IMR-90 (cell line): ENCODE results near the gene CAGE1. TPM values are rescaled to one million over a fixed set of nuclear protein-coding genes. Genes with fewer than 3 reads are reported as not detected.

Source experiments
- ATAC-seq: fragments of 200-7000 bp; cut with Tn5 transposase; 2 replicates; pipeline ENCODE4 v1.9.1; 2020; ENCODE audit warnings: low read depth, mild to moderate bottlenecking, moderate library complexity
- BruUV-seq: library from RNA; stranded (reverse); fragments of 400-500 nt; replicated peaks from 2 replicates; lab custom pipeline; 2021; lab: Mats Ljungman, UMichigan
- CTCF ChIA-PET: fragments of 300-600 bp; formaldehyde crosslinking; extraction: SDS; loops from one replicate; lab custom pipeline; 2021; ENCODE audit warnings: antibody characterized with exemption; lab: Yijun Ruan, JAX
- POLR2A ChIA-PET: fragments of 300-600 bp; sonication (Branson Sonifier 250); formaldehyde crosslinking; loops from one replicate; lab custom pipeline; 2022; ENCODE audit warnings: antibody characterized with exemption; ENCODE audit not compliant: unreplicated experiment; lab: Charles Lee
- DNase-seq: peaks from one replicate; pipeline ENCODE4 v3.0.0; 2013
- H2AFZ ChIP-seq: replicated peaks from 2 replicates; pipeline ENCODE3; 2013; ENCODE audit warnings: low read length, mild to moderate bottlenecking; ENCODE audit not compliant: poor library complexity
- H2AK5ac ChIP-seq: 2 replicates; pipeline ENCODE4 v1.6.1; 2013; ENCODE audit warnings: low read depth, low read length, inconsistent platforms
- H2AK9ac ChIP-seq: replicated peaks from 2 replicates; pipeline ENCODE3; 2013; ENCODE audit warnings: mild to moderate bottlenecking, low read depth, low read length, moderate library complexity; ENCODE audit not compliant: poor library complexity
- H2BK120ac ChIP-seq: 2 replicates; pipeline ENCODE4 v1.6.1; 2013; ENCODE audit warnings: low read depth, low read length, inconsistent platforms
- H2BK15ac ChIP-seq: 3 replicates; pipeline ENCODE4 v1.6.1; 2013; ENCODE audit warnings: low read depth, low read length, inconsistent platforms
- H2BK20ac ChIP-seq: 2 replicates; pipeline ENCODE4 v1.6.1; 2013; ENCODE audit warnings: low read depth, mild to moderate bottlenecking, inconsistent platforms, low read length, moderate library complexity
- H2BK5ac ChIP-seq: 2 replicates; pipeline ENCODE4 v1.6.1; 2013; ENCODE audit warnings: mild to moderate bottlenecking, low read depth, low read length, inconsistent platforms; ENCODE audit not compliant: poor library complexity, severe bottlenecking
- H3K14ac ChIP-seq: replicated peaks from 2 replicates; pipeline ENCODE4 v1.6.1; 2013; ENCODE audit warnings: low read depth, low read length, inconsistent platforms
- H3K18ac ChIP-seq: 2 replicates; pipeline ENCODE4 v1.6.1; 2013; ENCODE audit warnings: low read depth, low read length, control low read depth
- H3K23ac ChIP-seq: 2 replicates; pipeline ENCODE4 v1.6.1; 2013; ENCODE audit warnings: low read depth, low read length, inconsistent platforms
- H3K27ac ChIP-seq: 2 replicates; pipeline ENCODE4 v1.5.1; 2013; ENCODE audit warnings: mild to moderate bottlenecking, control low read depth, low read length; ENCODE audit not compliant: insufficient read depth
- H3K27me3 ChIP-seq: 2 replicates; pipeline ENCODE4 v1.6.1; 2013; ENCODE audit warnings: low read length; ENCODE audit not compliant: control insufficient read depth, insufficient read depth
- H3K36me3 ChIP-seq: 2 replicates; pipeline ENCODE4 v1.6.1; 2013; ENCODE audit warnings: low read length, mixed read lengths; ENCODE audit not compliant: control insufficient read depth, insufficient read depth
- H3K4ac ChIP-seq: 2 replicates; pipeline ENCODE4 v1.6.1; 2013; ENCODE audit warnings: low read depth, low read length, inconsistent platforms
- H3K4me1 ChIP-seq: 2 replicates; pipeline ENCODE4 v1.6.1; 2013; ENCODE audit warnings: low read length, mixed read lengths; ENCODE audit not compliant: control insufficient read depth, insufficient read depth
- H3K4me2 ChIP-seq: 2 replicates; pipeline ENCODE4 v1.6.1; 2013; ENCODE audit warnings: low read depth, mild to moderate bottlenecking, control low read depth, low read length, moderate library complexity
- H3K4me3 ChIP-seq: 2 replicates; pipeline ENCODE4 v1.5.1; 2013; ENCODE audit warnings: low read depth, mild to moderate bottlenecking, control low read depth, low read length, moderate library complexity; ENCODE audit not compliant: insufficient read depth
- H3K56ac ChIP-seq: 2 replicates; pipeline ENCODE4 v1.6.1; 2013; ENCODE audit warnings: low read length, inconsistent platforms; ENCODE audit not compliant: insufficient read depth; ENCODE audit errors: extremely low read depth
- H3K79me1 ChIP-seq, 2 experiments: 2 replicates each; pipeline ENCODE4 v1.6.1; 2013; ENCODE audit warnings: low read length in 2 of 2, inconsistent platforms in 1 of 2, low read depth in 1 of 2
- H3K9ac ChIP-seq: 2 replicates; pipeline ENCODE4 v1.6.1; 2013; ENCODE audit warnings: low read depth, low read length, control low read depth
- H3K9me1 ChIP-seq: 2 replicates; pipeline ENCODE4 v1.6.1; 2013; ENCODE audit warnings: low read length, inconsistent platforms; ENCODE audit not compliant: insufficient read depth
- H3K9me3 ChIP-seq: 2 replicates; pipeline ENCODE4 v1.6.1; 2013; ENCODE audit warnings: low read length; ENCODE audit not compliant: control insufficient read depth, insufficient read depth
- H4K20me1 ChIP-seq: 2 replicates; pipeline ENCODE4 v1.6.1; 2013; ENCODE audit warnings: low read length, inconsistent platforms; ENCODE audit not compliant: insufficient read depth
- H4K5ac ChIP-seq: 2 replicates; pipeline ENCODE4 v1.6.1; 2013; ENCODE audit warnings: mild to moderate bottlenecking, low read depth, low read length, control low read depth
- H4K8ac ChIP-seq, 2 experiments: 2 replicates each; pipeline ENCODE4 v1.6.1; 2013; ENCODE audit warnings: low read depth in 2 of 2, low read length in 2 of 2, control low read depth in 1 of 2, inconsistent platforms in 1 of 2
- H4K91ac ChIP-seq: 2 replicates; pipeline ENCODE4 v1.6.1; 2013; ENCODE audit warnings: low read depth, low read length, inconsistent platforms; ENCODE audit not compliant: insufficient read depth
- BHLHE40 ChIP-seq: fragments of 150-350 bp; IDR thresholded peaks from 2 replicates; pipeline ENCODE4 v1.6.1; 2016; ENCODE audit warnings: mild to moderate bottlenecking, low read depth, low read length
- CEBPB ChIP-seq: IDR thresholded peaks from 2 replicates; pipeline ENCODE4 v1.6.1; 2012; ENCODE audit warnings: low read depth, low read length, improper control_type of control experiment
- CHD1 ChIP-seq: IDR thresholded peaks from 2 replicates; pipeline ENCODE4 v1.6.1; 2012; ENCODE audit warnings: low read depth, low read length, improper control_type of control experiment
- CTCF ChIP-seq: conservative IDR thresholded peaks from 2 replicates; pipeline ENCODE4 v1.5.1; 2012; ENCODE audit warnings: mild to moderate bottlenecking, low read depth, low read length, improper control_type of control experiment
- FOS ChIP-seq: fragments of 150-350 bp; IDR thresholded peaks from 2 replicates; pipeline ENCODE4 v1.6.1; 2016; ENCODE audit warnings: low read depth, low read length
- MAFK ChIP-seq: IDR thresholded peaks from 2 replicates; pipeline ENCODE4 v1.6.1; 2012; ENCODE audit warnings: low read depth, low read length, improper control_type of control experiment
- MXI1 ChIP-seq: IDR thresholded peaks from 2 replicates; pipeline ENCODE4 v1.6.1; 2012; ENCODE audit warnings: low read depth, mild to moderate bottlenecking, low read length, moderate library complexity, borderline replicate concordance
- NFE2L2 ChIP-seq: fragments of 150-350 bp; IDR thresholded peaks from 2 replicates; pipeline ENCODE4 v1.6.1; 2016; ENCODE audit warnings: low read depth, mild to moderate bottlenecking, low read length
- POLR2A ChIP-seq: IDR thresholded peaks from 2 replicates; pipeline ENCODE4 v1.6.1; 2012; ENCODE audit warnings: mild to moderate bottlenecking, low read depth, low read length
- RAD21 ChIP-seq: IDR thresholded peaks from 2 replicates; pipeline ENCODE4 v1.6.1; 2012; ENCODE audit warnings: low read length, improper control_type of control experiment
- RCOR1 ChIP-seq: IDR thresholded peaks from 2 replicates; pipeline ENCODE4 v1.6.1; 2012; ENCODE audit warnings: mild to moderate bottlenecking, low read length, improper control_type of control experiment; ENCODE audit not compliant: insufficient replicate concordance
- RFX5 ChIP-seq: IDR thresholded peaks from 2 replicates; pipeline ENCODE4 v1.8.0; 2012; ENCODE audit warnings: low read depth, mild to moderate bottlenecking, low read length, moderate library complexity
- USF2 ChIP-seq: fragments of 150-350 bp; IDR thresholded peaks from 2 replicates; pipeline ENCODE4 v1.6.1; 2017; ENCODE audit warnings: mild to moderate bottlenecking, antibody characterized with exemption, low read length, low read depth
- WGBS, 2 experiments: methylation state at CpG; one replicate each; pipeline versions ENCODE4 v1.1.5 to v1.1.7; 2013; ENCODE audit warnings: missing lambda C conversion rate in 2 of 2; ENCODE audit not compliant: insufficient read length in 1 of 2; ENCODE audit errors: extremely low coverage in 2 of 2; 5-methylcytosine and 5-hydroxymethylcytosine counted together
- dilution Hi-C: fragments of 300-500 bp; cut with HindIII; formaldehyde crosslinking; loops from one replicate; pipeline ENCODE4 v1.14.3; 2018; ENCODE audit warnings: low sequenced_read_pairs; ENCODE audit not compliant: unreplicated experiment
- in situ Hi-C: fragments of 300-500 bp; cut with MboI; formaldehyde crosslinking; loops from 3 replicates; pipeline ENCODE4 v1.14.3; 2019; ENCODE audit warnings: low sequenced_read_pairs, inconsistent platforms, mixed read lengths
- intact Hi-C: fragments of 100-400 bp; cut with micrococcal nuclease; formaldehyde crosslinking; loops from 2 replicates; pipeline ENCODE4 v1.10.0; 2022
- polyA plus RNA-seq, 3 experiments: library from polyadenylated mRNA; depleted of rRNA; stranded (reverse); fragments of >200 nt; gene quantifications; 2 replicates each; pipeline ENCODE4 v1.2.3, GENCODE V29; 2012; ENCODE audit warnings: low replicate concordance in 1 of 3
- total RNA-seq: library from RNA; depleted of rRNA; stranded (reverse); fragments of >200 nt; gene quantifications from 2 replicates; pipeline ENCODE4 v1.2.3, GENCODE V29; 2012

CAGE1 gene
- total and polyA plus RNA-seq, 2 of the 4 experiments (the other 2 are of a cell fraction), result not detected

GRCh38 chr6:7426447-7427169 lies 37.1 kb upstream of the CAGE1 start:
- no peak overlapping the region for H3K4ac ChIP-seq
- no peak overlapping the region for H4K91ac ChIP-seq
- no peak overlapping the region for H4K8ac ChIP-seq
- no peak overlapping the region for H3K14ac ChIP-seq
- no peak overlapping the region for H2BK5ac ChIP-seq
- no peak overlapping the region for H3K23ac ChIP-seq
- H4K20me1 ChIP-seq, result no peaks in the 10 kb centered on the region
- no peak overlapping the region for H2BK15ac ChIP-seq
- H2BK20ac ChIP-seq, result no peak overlapping the region
- no peak overlapping the region for H4K5ac ChIP-seq
- no peaks in the 10 kb centered on the region for H3K79me1 ChIP-seq
- H3K18ac ChIP-seq, result no peak overlapping the region
- no peaks in the 10 kb centered on the region for H3K36me3 ChIP-seq
- H2BK120ac ChIP-seq, result no peak overlapping the region
- POLR2A ChIA-PET, result interaction anchor here (0.6 kb wide), 1 partner anchor 125 kb away, joined by 3 read pairs; no protein-coding TSS in a partner anchor
- intact Hi-C loops, result no loop called here
- ATAC-seq (no peak), DNase-seq (no peak)
- BruUV-seq, result no TSS peak
- TF ChIP-seq RCOR1, result no peak
- no peak for TF ChIP-seq RAD21
- no peak for TF ChIP-seq USF2
- no peak for TF ChIP-seq MXI1
- no peak for TF ChIP-seq POLR2A
- no peak for TF ChIP-seq BHLHE40
- no peak for TF ChIP-seq CEBPB
- no peak for TF ChIP-seq CHD1
- no peak for TF ChIP-seq CTCF
- TF ChIP-seq RFX5, result no peak
- no peak for TF ChIP-seq NFE2L2
- no peak for TF ChIP-seq MAFK
- TF ChIP-seq FOS, result no peak
- CTCF ChIA-PET, result no interaction called here
- no peaks in the 10 kb centered on the region for H3K27me3 ChIP-seq
- no peak overlapping the region for H2AK5ac ChIP-seq
- peak overlapping the region; percentile 17 for H2AFZ ChIP-seq
- no peaks in the 10 kb centered on the region for H3K9me3 ChIP-seq
- no peak overlapping the region for H3K4me3 ChIP-seq
- H2AK9ac ChIP-seq, result no peak overlapping the region
- H3K27ac ChIP-seq, result no peak overlapping the region
- no peak overlapping the region for H3K4me2 ChIP-seq
- H3K56ac ChIP-seq, result no peak overlapping the region
- H3K9ac ChIP-seq, result no peak overlapping the region
- dilution Hi-C loops, result no loop called here
- in situ Hi-C loops, result no loop called here
- peaks cover 3% of the 10 kb centered on the region; the same call in 1 of the 2 replicates for H3K9me1 ChIP-seq
- H3K4me1 ChIP-seq, result no peaks in the 10 kb centered on the region
- WGBS, 2 experiments, result 100% methylated on average over 1 of the region's 16 CpGs; no CpG with 5 or more reads in 1 of the 2 experiments
